NT2/D1 (cell line): ENCODE data around the gene PCDHGA4.

ENCODE experiments used
- YY1 ChIP-seq: IDR thresholded peaks from 2 replicates; pipeline ENCODE4 v1.6.1; 2011; ENCODE audit not compliant: insufficient read length, insufficient read depth
- ZNF274 ChIP-seq: IDR thresholded peaks from 2 replicates; pipeline ENCODE4 v1.6.1; 2011; ENCODE audit warnings: mild to moderate bottlenecking, low read depth, low read length

DNA sequence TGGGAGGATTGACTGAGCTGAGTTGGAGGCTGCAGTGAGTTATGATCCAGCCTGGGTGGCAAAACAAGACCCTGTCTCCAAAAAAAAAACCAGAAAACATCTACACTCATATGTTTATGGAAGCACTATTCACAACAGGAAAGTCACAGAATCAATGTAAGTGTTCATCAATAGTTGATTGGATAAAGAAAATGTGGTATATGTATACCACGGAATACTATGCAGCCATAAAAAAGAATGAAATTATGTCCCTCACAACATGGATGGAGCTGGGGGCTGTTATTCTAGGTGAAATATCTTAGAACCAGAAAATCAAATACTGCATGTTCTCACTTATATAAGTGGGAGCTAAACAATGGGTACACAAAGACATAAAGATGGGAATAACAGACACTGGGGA is 48.2 kb upstream of the PCDHGA4 start:
- TF ChIP-seq YY1 (no peak), ZNF274 (no peak)
